ENCODE results near the gene SPTAN1. TPM values are rescaled to one million over a fixed set of nuclear protein-coding genes. Genes with fewer than 3 reads are reported as not detected.
"Not testable (repeated sequence)": the region's sequence is repeated elsewhere in the genome, so short reads cannot be mapped to it uniquely, and the experiment has no call there.

Gene SPTAN1
- 68.7 TPM for polyA plus RNA-seq (2013, experiment 1 of 2)
- 64.6 TPM for polyA plus RNA-seq (2013, experiment 2 of 2)

GRCh38 chr9:128552153-128552743 lies at the start of gene SPTAN1:
TSS of gene SPTAN1 (plus strand) at chr9:128552587. CDS start at chr9:128566741, 14,154 bp downstream.
- Histone ChIP-seq H3K27ac (replicated peaks; ENCODE audit: low read length) (peak within 1 kb of the TSS; percentile 73), H2AK5ac (ENCODE audit: low read depth, low read length) (no peak within 1 kb of the TSS), H2BK5ac (ENCODE audit: low read length) (peak within 1 kb of the TSS; percentile 93), H3K9me3 (replicated peaks in 1 of 2; ENCODE audit: control insufficient read depth in 2 of 2, insufficient read depth in 1 of 2, low read depth in 1 of 2, low read length in 2 of 2) (no peaks in the 10 kb centered on the region), H3K9ac (ENCODE audit: low read depth, low read length, poor library complexity) (peak within 1 kb of the TSS; percentile 93), H3K4me2 (ENCODE audit: insufficient read depth, low read length, poor library complexity, severe bottlenecking) (peak within 1 kb of the TSS; percentile 81), H3K36me3 (replicated peaks in 1 of 2; ENCODE audit: control insufficient read depth in 2 of 2, insufficient read depth in 2 of 2, low read length in 2 of 2) (no peaks in the 10 kb centered on the region), H2BK12ac (ENCODE audit: low read length) (no peak within 1 kb of the TSS), H2BK120ac (ENCODE audit: low read depth, low read length) (no peak within 1 kb of the TSS), H2AFZ (ENCODE audit: low read length) (peak within 1 kb of the TSS; percentile 93), H2BK15ac (ENCODE audit: low read length) (peak within 1 kb of the TSS; percentile 30), H3K4ac (ENCODE audit: low read length) (no peak within 1 kb of the TSS), H3K79me1 (ENCODE audit: low read depth, low read length) (no peaks in the 10 kb centered on the region), H4K8ac (ENCODE audit: low read depth, low read length) (no peak within 1 kb of the TSS), H3K14ac (ENCODE audit: low read length) (no peak within 1 kb of the TSS), H3K4me3 (ENCODE audit: low read length in 2 of 2) (peak within 1 kb of the TSS; percentile 79 to 95), H3K18ac (ENCODE audit: low read length) (peak within 1 kb of the TSS; percentile 96), H3K27me3 (ENCODE audit: control insufficient read depth in 3 of 3, insufficient read depth in 3 of 3, low read depth in 1 of 3, low read length in 3 of 3) (no peaks in the 10 kb centered on the region), H4K91ac (ENCODE audit: low read depth, low read length, poor library complexity) (no peak within 1 kb of the TSS), H3K23ac (ENCODE audit: low read depth, low read length, poor library complexity) (peak within 1 kb of the TSS; percentile 100), H3K4me1 (ENCODE audit: control insufficient read depth in 2 of 2, insufficient read depth in 1 of 2, low read depth in 1 of 2, low read length in 2 of 2) (peaks cover 15 to 38% of the 10 kb centered on the region in 2 donors)
- no CpG with 5 or more reads among the region's 81 CpGs for WGBS, 2 donors (ENCODE audit: extremely low coverage in 2 of 2, insufficient read length in 2 of 2, insufficient replicate concordance in 1 of 2)
- peak; percentile 93 for DNase-seq (ENCODE audit: low spot score)

DNA sequence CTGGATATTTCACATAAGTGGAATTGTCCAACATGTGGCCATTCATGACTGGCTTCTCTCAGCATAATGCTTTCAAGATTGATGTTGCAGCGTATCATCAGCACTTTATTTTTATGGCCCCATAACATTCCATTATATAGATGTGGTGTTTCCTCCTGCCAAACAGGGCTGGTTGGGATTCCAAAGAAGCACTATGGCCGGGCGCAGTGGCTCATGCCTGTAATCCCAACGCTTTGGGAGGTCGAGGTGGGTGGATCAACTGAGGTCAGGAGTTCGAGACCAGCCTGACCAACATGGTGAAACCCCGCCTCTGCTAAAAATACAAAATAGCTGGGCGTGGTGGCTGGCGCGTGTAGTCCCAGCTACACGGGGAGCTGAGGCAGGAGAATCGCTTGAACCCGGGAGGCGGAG lies 49.0 kb upstream of the SPTAN1 start:
- not testable (repeated sequence) for H3K27ac ChIP-seq (replicated peaks; ENCODE audit: low read length); H2AK5ac ChIP-seq (ENCODE audit: low read depth, low read length); H3K4me2 ChIP-seq (ENCODE audit: insufficient read depth, low read length, poor library complexity, severe bottlenecking); H4K8ac ChIP-seq (ENCODE audit: low read depth, low read length); H3K18ac ChIP-seq (ENCODE audit: low read length); H2BK120ac ChIP-seq (ENCODE audit: low read depth, low read length); H3K9me3 ChIP-seq (replicated peaks in 1 of 2; ENCODE audit: control insufficient read depth in 2 of 2, insufficient read depth in 1 of 2, low read depth in 1 of 2, low read length in 2 of 2); DNase-seq (ENCODE audit: low spot score); H3K23ac ChIP-seq (ENCODE audit: low read depth, low read length, poor library complexity); H2BK15ac ChIP-seq (ENCODE audit: low read length); H4K91ac ChIP-seq (ENCODE audit: low read depth, low read length, poor library complexity); H3K27me3 ChIP-seq (ENCODE audit: control insufficient read depth in 3 of 3, insufficient read depth in 3 of 3, low read depth in 1 of 3, low read length in 3 of 3); H3K4ac ChIP-seq (ENCODE audit: low read length); H3K4me3 ChIP-seq (ENCODE audit: low read length in 2 of 2); H2BK12ac ChIP-seq (ENCODE audit: low read length); H3K79me1 ChIP-seq (ENCODE audit: low read depth, low read length); H2BK5ac ChIP-seq (ENCODE audit: low read length); H3K14ac ChIP-seq (ENCODE audit: low read length); H3K9ac ChIP-seq (ENCODE audit: low read depth, low read length, poor library complexity); H3K4me1 ChIP-seq (ENCODE audit: control insufficient read depth in 2 of 2, insufficient read depth in 1 of 2, low read depth in 1 of 2, low read length in 2 of 2); H2AFZ ChIP-seq (ENCODE audit: low read length)
- peaks cover 16 to 50% of the 10 kb centered on the region in 2 donors for H3K36me3 ChIP-seq (replicated peaks in 1 of 2; ENCODE audit: control insufficient read depth in 2 of 2, insufficient read depth in 2 of 2, low read length in 2 of 2)
- no CpG with 5 or more reads among the region's 14 CpGs for WGBS, 2 donors (ENCODE audit: extremely low coverage in 2 of 2, insufficient read length in 2 of 2, insufficient replicate concordance in 1 of 2)

DNA sequence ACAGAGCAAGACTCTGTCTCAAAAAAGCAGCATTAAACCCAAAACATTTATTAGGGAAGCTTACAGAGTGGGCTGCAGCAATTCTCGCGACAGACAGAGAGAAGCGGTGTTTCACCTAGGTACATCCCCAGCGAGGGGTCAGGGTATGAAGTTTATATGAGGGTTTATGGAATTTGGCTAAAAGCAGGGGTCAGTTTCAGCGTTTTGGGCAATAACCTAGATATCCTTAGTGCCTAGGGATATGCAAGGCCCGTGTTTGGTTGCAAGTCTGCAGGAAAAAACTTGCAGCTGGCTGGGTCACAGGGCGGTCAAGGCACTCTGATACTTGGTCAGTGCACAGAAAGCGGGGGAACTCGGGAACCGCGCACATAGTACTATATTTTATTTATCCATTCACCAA lies 48.5 kb upstream of the SPTAN1 start:
- Histone ChIP-seq H2BK15ac (ENCODE audit: low read length) (no peak overlapping the region), H3K79me1 (ENCODE audit: low read depth, low read length) (peaks cover 3% of the 10 kb centered on the region), H3K4me2 (ENCODE audit: insufficient read depth, low read length, poor library complexity, severe bottlenecking) (no peak overlapping the region), H3K18ac (ENCODE audit: low read length) (no peak overlapping the region), H2BK12ac (ENCODE audit: low read length) (no peak overlapping the region), H3K14ac (ENCODE audit: low read length) (no peak overlapping the region), H3K27me3 (ENCODE audit: control insufficient read depth in 3 of 3, insufficient read depth in 3 of 3, low read depth in 1 of 3, low read length in 3 of 3) (no peaks in the 10 kb centered on the region), H3K23ac (ENCODE audit: low read depth, low read length, poor library complexity) (no peak overlapping the region), H4K8ac (ENCODE audit: low read depth, low read length) (no peak overlapping the region), H2BK5ac (ENCODE audit: low read length) (no peak overlapping the region), H3K27ac (replicated peaks; ENCODE audit: low read length) (no peak overlapping the region), H4K91ac (ENCODE audit: low read depth, low read length, poor library complexity) (no peak overlapping the region), H2AK5ac (ENCODE audit: low read depth, low read length) (no peak overlapping the region), H3K4ac (ENCODE audit: low read length) (no peak overlapping the region), H3K9ac (ENCODE audit: low read depth, low read length, poor library complexity) (no peak overlapping the region), H2AFZ (ENCODE audit: low read length) (peak overlapping the region; percentile 93), H3K4me3 (ENCODE audit: low read length in 2 of 2) (peak overlapping the region in 1 of 2 donors; percentile 87), H3K9me3 (replicated peaks in 1 of 2; ENCODE audit: control insufficient read depth in 2 of 2, insufficient read depth in 1 of 2, low read depth in 1 of 2, low read length in 2 of 2) (no peaks in the 10 kb centered on the region), H3K36me3 (replicated peaks in 1 of 2; ENCODE audit: control insufficient read depth in 2 of 2, insufficient read depth in 2 of 2, low read length in 2 of 2) (peaks cover 13 to 50% of the 10 kb centered on the region in 2 donors), H3K4me1 (ENCODE audit: control insufficient read depth in 2 of 2, insufficient read depth in 1 of 2, low read depth in 1 of 2, low read length in 2 of 2) (peaks cover 4% of the 10 kb centered on the region in 2 donors), H2BK120ac (ENCODE audit: low read depth, low read length) (no peak overlapping the region)
- no peak for DNase-seq (ENCODE audit: low spot score)
- no CpG with 5 or more reads among the region's 11 CpGs for WGBS, 2 donors (ENCODE audit: extremely low coverage in 2 of 2, insufficient read length in 2 of 2, insufficient replicate concordance in 1 of 2)

DNA sequence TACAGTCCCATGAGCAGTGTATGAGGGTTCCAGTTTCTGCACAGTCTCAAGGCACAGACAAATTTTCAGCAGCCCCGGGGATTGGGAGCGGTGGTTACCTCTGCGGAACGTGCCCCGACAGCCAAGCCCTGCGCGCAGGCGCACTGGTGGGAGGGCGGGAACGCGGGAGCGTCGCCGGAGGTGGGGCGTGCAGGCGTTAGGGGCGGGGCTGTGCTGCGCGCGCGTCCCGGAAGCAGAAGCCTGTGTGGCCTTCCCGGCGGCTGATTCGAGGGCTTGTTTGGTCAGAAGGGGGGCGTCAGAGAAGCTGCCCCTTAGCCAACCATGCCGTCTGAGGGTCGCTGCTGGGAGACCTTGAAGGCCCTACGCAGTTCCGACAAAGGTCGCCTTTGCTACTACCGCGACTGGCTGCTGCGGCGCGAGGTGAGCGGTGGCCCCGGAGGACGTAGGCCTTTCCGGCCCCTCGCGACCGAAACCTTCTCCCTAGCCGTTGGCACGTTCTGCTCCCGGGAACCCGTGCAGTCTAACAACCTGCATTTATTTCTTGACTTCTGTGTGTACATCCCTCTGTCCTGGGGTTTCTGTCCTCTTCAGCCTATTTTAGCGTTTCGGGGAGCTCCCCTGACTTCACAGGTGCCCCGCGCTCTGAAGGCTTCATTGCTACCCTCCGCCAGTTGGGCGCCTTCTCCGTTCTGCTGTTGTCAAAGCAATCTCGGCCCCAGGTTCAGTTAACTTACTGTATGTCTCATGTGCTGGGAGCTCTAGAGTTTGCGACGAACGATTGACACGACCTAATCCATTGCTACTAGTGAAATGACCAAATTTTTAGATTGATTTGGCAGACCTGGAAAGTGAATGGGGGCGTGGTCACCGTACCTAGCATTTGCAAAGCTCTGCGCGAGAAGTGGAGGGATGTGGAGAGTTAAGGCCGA lies 47.6 kb upstream of the SPTAN1 start, which contains the start of gene GLE1:
TSS of gene GLE1 (plus strand) at position 235 of the 929 bp plus-strand sequence. CDS start at position 322, 87 bp downstream.
- H3K9me3 ChIP-seq (replicated peaks in 1 of 2; ENCODE audit: control insufficient read depth in 2 of 2, insufficient read depth in 1 of 2, low read depth in 1 of 2, low read length in 2 of 2) = no peaks in the 10 kb centered on the region
- H3K9ac ChIP-seq (ENCODE audit: low read depth, low read length, poor library complexity) = peak within 1 kb of the TSS; percentile 94
- peaks cover 4% of the 10 kb centered on the region in 2 donors for H3K4me1 ChIP-seq (ENCODE audit: control insufficient read depth in 2 of 2, insufficient read depth in 1 of 2, low read depth in 1 of 2, low read length in 2 of 2)
- H3K18ac ChIP-seq (ENCODE audit: low read length) = peak within 1 kb of the TSS; percentile 96
- H2BK12ac ChIP-seq (ENCODE audit: low read length) = no peak within 1 kb of the TSS
- H3K23ac ChIP-seq (ENCODE audit: low read depth, low read length, poor library complexity) = peak within 1 kb of the TSS; percentile 81
- H3K4me3 ChIP-seq (ENCODE audit: low read length in 2 of 2) = peak within 1 kb of the TSS; percentile 87 to 93
- peak within 1 kb of the TSS; percentile 32 for H3K14ac ChIP-seq (ENCODE audit: low read length)
- WGBS, 2 donors (ENCODE audit: extremely low coverage in 2 of 2, insufficient read length in 2 of 2, insufficient replicate concordance in 1 of 2) = no CpG with 5 or more reads among the region's 64 CpGs
- H2BK120ac ChIP-seq (ENCODE audit: low read depth, low read length) = no peak within 1 kb of the TSS
- peaks cover 9 to 50% of the 10 kb centered on the region in 2 donors for H3K36me3 ChIP-seq (replicated peaks in 1 of 2; ENCODE audit: control insufficient read depth in 2 of 2, insufficient read depth in 2 of 2, low read length in 2 of 2)
- H3K4ac ChIP-seq (ENCODE audit: low read length) = no peak within 1 kb of the TSS
- no peak within 1 kb of the TSS for H4K8ac ChIP-seq (ENCODE audit: low read depth, low read length)
- H2AK5ac ChIP-seq (ENCODE audit: low read depth, low read length) = no peak within 1 kb of the TSS
- no peak within 1 kb of the TSS for H2BK15ac ChIP-seq (ENCODE audit: low read length)
- H3K27ac ChIP-seq (replicated peaks; ENCODE audit: low read length) = peak within 1 kb of the TSS; percentile 44
- no peak within 1 kb of the TSS for H4K91ac ChIP-seq (ENCODE audit: low read depth, low read length, poor library complexity)
- H3K4me2 ChIP-seq (ENCODE audit: insufficient read depth, low read length, poor library complexity, severe bottlenecking) = peak within 1 kb of the TSS; percentile 76
- no peak within 1 kb of the TSS for H2BK5ac ChIP-seq (ENCODE audit: low read length)
- peak within 1 kb of the TSS; percentile 93 for H2AFZ ChIP-seq (ENCODE audit: low read length)
- H3K79me1 ChIP-seq (ENCODE audit: low read depth, low read length) = peaks cover 3% of the 10 kb centered on the region
- DNase-seq (ENCODE audit: low spot score) = peak; percentile 92
- no peaks in the 10 kb centered on the region for H3K27me3 ChIP-seq (ENCODE audit: control insufficient read depth in 3 of 3, insufficient read depth in 3 of 3, low read depth in 1 of 3, low read length in 3 of 3)
